WTC11 (cell line): ENCODE data around the gene MACF1. TPM values are rescaled to one million over a fixed set of nuclear protein-coding genes. Genes with fewer than 3 reads are reported as not detected.

ENCODE experiments used
- ATAC-seq: fragments of 200-7000 bp; cut with Tn5 transposase; 2 replicates; pipeline ENCODE4 v1.10.0; 2021; ENCODE audit warnings: mild to moderate bottlenecking, moderate library complexity
- CTCF ChIA-PET: fragments of 300-600 bp; sonication (Branson Sonifier 250); formaldehyde crosslinking; loops from one replicate; lab custom pipeline; 2021; ENCODE audit warnings: antibody characterized with exemption; lab: Charles Lee
- POLR2A ChIA-PET: fragments of 350-600 bp; sonication (Branson Sonifier 250); formaldehyde crosslinking; loops from one replicate; lab custom pipeline; 2021; ENCODE audit warnings: antibody characterized with exemption; lab: Charles Lee
- DNase-seq: peaks from one replicate; pipeline ENCODE4 v3.0.0; 2021; ENCODE audit warnings: low spot score
- H3K27ac Mint-ChIP-seq: 2 replicates; pipeline ENCODE4 v1.8.0; 2021; ENCODE audit warnings: mixed read lengths
- H3K27me3 Mint-ChIP-seq: 2 replicates; pipeline ENCODE4 v1.8.0; 2021; ENCODE audit warnings: low read depth, mild to moderate bottlenecking, moderate library complexity, mixed read lengths
- H3K36me3 Mint-ChIP-seq: 2 replicates; pipeline ENCODE4 v1.8.0; 2021; ENCODE audit warnings: mixed read lengths
- H3K4me1 Mint-ChIP-seq: 2 replicates; pipeline ENCODE4 v1.8.0; 2022; ENCODE audit warnings: mixed read lengths
- H3K4me3 Mint-ChIP-seq: 2 replicates; pipeline ENCODE4 v1.8.0; 2021; ENCODE audit warnings: mild to moderate bottlenecking, moderate library complexity, mixed read lengths
- H3K9me3 Mint-ChIP-seq: 2 replicates; pipeline ENCODE4 v1.8.0; 2021; ENCODE audit warnings: mixed read lengths
- CTCF ChIP-seq: fragments of 200-600 bp; IDR thresholded peaks from 2 replicates; pipeline ENCODE4 v1.8.0; 2022; ENCODE audit warnings: antibody characterized with exemption
- EMX1 ChIP-seq: fragments of 250-450 bp; sonication (Bioruptor Pico); IDR thresholded peaks from 2 replicates; pipeline ENCODE4 v1.8.0; 2021; ENCODE audit warnings: mild to moderate bottlenecking
- ETV6 ChIP-seq: sonication (generic); formaldehyde crosslinking; IDR thresholded peaks from 2 replicates; pipeline ENCODE4 v1.8.1; 2022; ENCODE audit warnings: mild to moderate bottlenecking, missing genetic modification reagents
- FOXJ3 ChIP-seq: sonication (generic); formaldehyde crosslinking; IDR thresholded peaks from 2 replicates; pipeline ENCODE4 v1.9.0; 2021; ENCODE audit warnings: missing genetic modification reagents, mild to moderate bottlenecking, borderline replicate concordance
- JUN ChIP-seq: sonication (generic); formaldehyde crosslinking; IDR thresholded peaks from 2 replicates; pipeline ENCODE4 v1.8.0; 2023; ENCODE audit warnings: mild to moderate bottlenecking, missing genetic modification reagents
- OVOL2 ChIP-seq: fragments of 250-450 bp; sonication (Bioruptor Pico); IDR thresholded peaks from 2 replicates; pipeline ENCODE4 v1.9.0; 2021; ENCODE audit warnings: mild to moderate bottlenecking, borderline replicate concordance
- SMAD4 ChIP-seq: sonication (generic); formaldehyde crosslinking; IDR thresholded peaks from 2 replicates; pipeline ENCODE4 v1.8.0; 2022; ENCODE audit warnings: mild to moderate bottlenecking, missing genetic modification reagents
- ZBTB21 ChIP-seq: sonication (generic); formaldehyde crosslinking; IDR thresholded peaks from 2 replicates; pipeline ENCODE4 v1.8.1; 2023; ENCODE audit warnings: mild to moderate bottlenecking, missing genetic modification reagents, borderline replicate concordance
- ZNF121 ChIP-seq: sonication (generic); formaldehyde crosslinking; IDR thresholded peaks from 2 replicates; pipeline ENCODE4 v1.8.0; 2023; ENCODE audit warnings: missing genetic modification reagents
- ZNF317 ChIP-seq: sonication (generic); formaldehyde crosslinking; IDR thresholded peaks from 2 replicates; pipeline ENCODE4 v1.8.1; 2023; ENCODE audit warnings: low read depth, mild to moderate bottlenecking, moderate library complexity, missing genetic modification reagents, borderline replicate concordance
- ZNF416 ChIP-seq: fragments of 250-450 bp; sonication (Bioruptor Pico); IDR thresholded peaks from 2 replicates; pipeline ENCODE4 v1.9.0; 2021; ENCODE audit warnings: mild to moderate bottlenecking, inconsistent platforms
- ZNF532 ChIP-seq: fragments of 250-450 bp; sonication (Bioruptor Pico); IDR thresholded peaks from 2 replicates; pipeline ENCODE4 v1.9.0; 2021; ENCODE audit warnings: mild to moderate bottlenecking, borderline replicate concordance
- total RNA-seq: library from RNA; stranded (reverse); gene quantifications from 3 replicates; pipeline ENCODE4 v1.2.3, GENCODE V29; 2021
- TF ChIP-seq, protein P1 (sequence below): fragments of 250-450 bp; sonication (Bioruptor Pico); conservative IDR thresholded peaks from 2 replicates; pipeline ENCODE4 v1.9.0; 2021; ENCODE audit warnings: mild to moderate bottlenecking
- TF ChIP-seq, protein P2 (sequence below): sonication (generic); formaldehyde crosslinking; IDR thresholded peaks from 2 replicates; pipeline ENCODE4 v1.8.1; 2022; ENCODE audit warnings: missing genetic modification reagents, borderline replicate concordance
- TF ChIP-seq, protein P3 (sequence below): sonication (generic); formaldehyde crosslinking; conservative IDR thresholded peaks from 2 replicates; pipeline ENCODE4 v1.8.1; 2022; ENCODE audit warnings: mild to moderate bottlenecking, missing genetic modification reagents
- TF ChIP-seq, protein P4 (sequence below): sonication (generic); formaldehyde crosslinking; IDR thresholded peaks from 2 replicates; pipeline ENCODE4 v1.8.0; 2023; ENCODE audit warnings: missing genetic modification reagents, mild to moderate bottlenecking, borderline replicate concordance

The MACF1 gene
- total RNA-seq, 1 experiment from 2014 or later: 327 TPM

DNA sequence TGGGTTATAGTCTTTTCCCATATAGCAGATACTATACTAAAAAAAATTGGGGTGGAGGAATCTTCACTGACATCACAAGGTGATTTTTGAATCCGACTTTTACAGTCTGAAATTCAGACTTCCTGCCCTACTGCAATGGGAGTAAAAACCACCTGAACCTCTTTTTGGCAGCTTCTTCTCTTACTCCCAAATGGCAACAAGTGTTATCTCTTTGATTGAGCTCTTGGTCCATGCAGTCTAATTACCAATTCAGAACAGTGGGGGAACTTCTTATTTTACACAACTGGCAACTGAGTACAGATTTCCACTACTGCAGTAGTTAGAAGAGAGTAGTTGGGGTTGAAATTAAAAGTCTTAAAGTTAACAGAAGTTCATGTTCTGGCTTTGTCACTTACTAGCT, 62.3 kb downstream of the MACF1 start (continued):
- TF ChIP-seq JUN: no peak
- TF ChIP-seq CTCF: no peak
- no peak for TF ChIP-seq EMX1 (CRISPR knock-in tag)
- no peak for TF ChIP-seq SMAD4 (CRISPR knock-in tag)
- TF ChIP-seq, protein P1, sequence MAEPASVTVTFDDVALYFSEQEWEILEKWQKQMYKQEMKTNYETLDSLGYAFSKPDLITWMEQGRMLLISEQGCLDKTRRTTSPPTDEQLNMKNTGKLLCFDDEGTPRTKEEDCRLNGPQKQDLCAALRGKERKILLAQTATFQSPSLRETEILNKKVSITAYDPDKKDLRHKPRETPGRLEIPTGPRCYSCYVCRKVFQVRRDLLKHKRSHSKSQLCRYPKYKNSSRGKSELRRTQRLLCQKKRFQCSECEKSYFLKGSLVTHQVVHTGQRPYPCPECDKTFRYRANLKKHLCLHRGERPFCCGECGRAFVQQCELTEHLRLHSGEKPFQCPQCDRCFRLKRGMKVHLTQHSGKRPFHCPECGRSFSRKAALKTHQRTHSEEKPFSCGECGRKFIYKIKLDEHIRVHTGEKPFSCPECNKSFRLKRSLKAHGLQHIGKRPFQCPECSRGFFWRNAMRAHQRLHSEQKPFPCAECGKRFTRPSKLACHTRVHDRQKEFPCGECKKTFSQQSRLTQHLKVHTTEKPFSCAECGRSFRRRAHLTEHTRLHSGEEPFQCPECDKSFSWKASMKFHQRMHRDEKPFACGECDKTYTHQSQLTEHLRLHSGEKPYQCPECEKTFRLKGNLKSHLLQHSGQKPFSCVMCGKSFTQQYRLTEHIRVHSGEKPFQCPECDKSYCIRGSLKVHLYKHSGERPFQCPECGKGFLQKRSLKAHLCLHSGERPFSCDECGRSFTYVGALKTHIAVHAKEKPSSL (CRISPR knock-in tag): no peak
- TF ChIP-seq ZNF416 (CRISPR knock-in tag): no peak

GRCh38 chr1:39268112-39268581, 63.7 kb downstream of the MACF1 start:
- POLR2A ChIA-PET: interaction anchor here (0.9 kb wide), 2 partner anchors 101 to 127 kb away, joined by 3 read pairs; no protein-coding TSS in a partner anchor
- Mint-ChIP-seq H3K9me3 (no peaks in the 10 kb centered on the region), H3K4me1 (peaks cover 73% of the 10 kb centered on the region), H3K27me3 (no peaks in the 10 kb centered on the region), H3K36me3 (no peaks in the 10 kb centered on the region)
- TF ChIP-seq ZNF532 (CRISPR knock-in tag): no peak
- no peak for TF ChIP-seq ZNF121 (CRISPR knock-in tag)
- TF ChIP-seq, protein P2, sequence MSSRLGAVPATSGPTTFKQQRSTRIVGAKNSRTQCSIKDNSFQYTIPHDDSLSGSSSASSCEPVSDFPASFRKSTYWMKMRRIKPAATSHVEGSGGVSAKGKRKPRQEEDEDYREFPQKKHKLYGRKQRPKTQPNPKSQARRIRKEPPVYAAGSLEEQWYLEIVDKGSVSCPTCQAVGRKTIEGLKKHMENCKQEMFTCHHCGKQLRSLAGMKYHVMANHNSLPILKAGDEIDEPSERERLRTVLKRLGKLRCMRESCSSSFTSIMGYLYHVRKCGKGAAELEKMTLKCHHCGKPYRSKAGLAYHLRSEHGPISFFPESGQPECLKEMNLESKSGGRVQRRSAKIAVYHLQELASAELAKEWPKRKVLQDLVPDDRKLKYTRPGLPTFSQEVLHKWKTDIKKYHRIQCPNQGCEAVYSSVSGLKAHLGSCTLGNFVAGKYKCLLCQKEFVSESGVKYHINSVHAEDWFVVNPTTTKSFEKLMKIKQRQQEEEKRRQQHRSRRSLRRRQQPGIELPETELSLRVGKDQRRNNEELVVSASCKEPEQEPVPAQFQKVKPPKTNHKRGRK (CRISPR knock-in tag): no peak
- TF ChIP-seq SMAD4 (CRISPR knock-in tag): no peak
- TF ChIP-seq ETV6: no peak
- TF ChIP-seq FOXJ3 (CRISPR knock-in tag): no peak
- no peak for TF ChIP-seq JUN
- TF ChIP-seq OVOL2 (CRISPR knock-in tag): no peak
- TF ChIP-seq, all 79 proteins: peak for 0
- ATAC-seq: peak; percentile 14
- Mint-ChIP-seq H3K4me3 (peak overlapping the region; percentile 66), H3K27ac (peak overlapping the region; percentile 98)
- CTCF ChIA-PET: interaction anchor here (0.6 to 4.0 kb wide), 8 partner anchors 9 to 271 kb away, joined by 3 to 29 read pairs (median 6); no protein-coding TSS in a partner anchor
- DNase-seq: peak; percentile 24

- POLR2A ChIA-PET: no interaction called here
- peak; percentile 81 for ATAC-seq
- TF ChIP-seq ZBTB21 (CRISPR knock-in tag) (no peak), OVOL2 (CRISPR knock-in tag) (no peak), ZNF317 (CRISPR knock-in tag) (no peak)
- TF ChIP-seq, protein P3, sequence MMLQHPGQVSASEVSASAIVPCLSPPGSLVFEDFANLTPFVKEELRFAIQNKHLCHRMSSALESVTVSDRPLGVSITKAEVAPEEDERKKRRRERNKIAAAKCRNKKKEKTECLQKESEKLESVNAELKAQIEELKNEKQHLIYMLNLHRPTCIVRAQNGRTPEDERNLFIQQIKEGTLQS (CRISPR knock-in tag): no peak
- TF ChIP-seq, protein P4, sequence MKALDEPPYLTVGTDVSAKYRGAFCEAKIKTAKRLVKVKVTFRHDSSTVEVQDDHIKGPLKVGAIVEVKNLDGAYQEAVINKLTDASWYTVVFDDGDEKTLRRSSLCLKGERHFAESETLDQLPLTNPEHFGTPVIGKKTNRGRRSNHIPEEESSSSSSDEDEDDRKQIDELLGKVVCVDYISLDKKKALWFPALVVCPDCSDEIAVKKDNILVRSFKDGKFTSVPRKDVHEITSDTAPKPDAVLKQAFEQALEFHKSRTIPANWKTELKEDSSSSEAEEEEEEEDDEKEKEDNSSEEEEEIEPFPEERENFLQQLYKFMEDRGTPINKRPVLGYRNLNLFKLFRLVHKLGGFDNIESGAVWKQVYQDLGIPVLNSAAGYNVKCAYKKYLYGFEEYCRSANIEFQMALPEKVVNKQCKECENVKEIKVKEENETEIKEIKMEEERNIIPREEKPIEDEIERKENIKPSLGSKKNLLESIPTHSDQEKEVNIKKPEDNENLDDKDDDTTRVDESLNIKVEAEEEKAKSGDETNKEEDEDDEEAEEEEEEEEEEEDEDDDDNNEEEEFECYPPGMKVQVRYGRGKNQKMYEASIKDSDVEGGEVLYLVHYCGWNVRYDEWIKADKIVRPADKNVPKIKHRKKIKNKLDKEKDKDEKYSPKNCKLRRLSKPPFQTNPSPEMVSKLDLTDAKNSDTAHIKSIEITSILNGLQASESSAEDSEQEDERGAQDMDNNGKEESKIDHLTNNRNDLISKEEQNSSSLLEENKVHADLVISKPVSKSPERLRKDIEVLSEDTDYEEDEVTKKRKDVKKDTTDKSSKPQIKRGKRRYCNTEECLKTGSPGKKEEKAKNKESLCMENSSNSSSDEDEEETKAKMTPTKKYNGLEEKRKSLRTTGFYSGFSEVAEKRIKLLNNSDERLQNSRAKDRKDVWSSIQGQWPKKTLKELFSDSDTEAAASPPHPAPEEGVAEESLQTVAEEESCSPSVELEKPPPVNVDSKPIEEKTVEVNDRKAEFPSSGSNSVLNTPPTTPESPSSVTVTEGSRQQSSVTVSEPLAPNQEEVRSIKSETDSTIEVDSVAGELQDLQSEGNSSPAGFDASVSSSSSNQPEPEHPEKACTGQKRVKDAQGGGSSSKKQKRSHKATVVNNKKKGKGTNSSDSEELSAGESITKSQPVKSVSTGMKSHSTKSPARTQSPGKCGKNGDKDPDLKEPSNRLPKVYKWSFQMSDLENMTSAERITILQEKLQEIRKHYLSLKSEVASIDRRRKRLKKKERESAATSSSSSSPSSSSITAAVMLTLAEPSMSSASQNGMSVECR: no peak
Measured at GRCh38 chr1:39268906-39269305, 64.4 kb downstream of the MACF1 start.

More at GRCh38 chr1:39268906-39269305, 64.4 kb downstream of the MACF1 start:
- DNase-seq: peak; percentile 42
- H3K4me3 Mint-ChIP-seq: peak overlapping the region; percentile 66
- no peaks in the 10 kb centered on the region for H3K36me3 Mint-ChIP-seq
- peak overlapping the region; percentile 98 for H3K27ac Mint-ChIP-seq
- H3K27me3 Mint-ChIP-seq: no peaks in the 10 kb centered on the region
- no peaks in the 10 kb centered on the region for H3K9me3 Mint-ChIP-seq
- H3K4me1 Mint-ChIP-seq: peaks cover 73% of the 10 kb centered on the region
- CTCF ChIA-PET: interaction anchor here (1.7 to 4.0 kb wide), 5 partner anchors 9 to 270 kb away, joined by 5 to 29 read pairs (median 18); no protein-coding TSS in a partner anchor
